ENCODE measurements around the gene VWDE.

Gene VWDE

DNA sequence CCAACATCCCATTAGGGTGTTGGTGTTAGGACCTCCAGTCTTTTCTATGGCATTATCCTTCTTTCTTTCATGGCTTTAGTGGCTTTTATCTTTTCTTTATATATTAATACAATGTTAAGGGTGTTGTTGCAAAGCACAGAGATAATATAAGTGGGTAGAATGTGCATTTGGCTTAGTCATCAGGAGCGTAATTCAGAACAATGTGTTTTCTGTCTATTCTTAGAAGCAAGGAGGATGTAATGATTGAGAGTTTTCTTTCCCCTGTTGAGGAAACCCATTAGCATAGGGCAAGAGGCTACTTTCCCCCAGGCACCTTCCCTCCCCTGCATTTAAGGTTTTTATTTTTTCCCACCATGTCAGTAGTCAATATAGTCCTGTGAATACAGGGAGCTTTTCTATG lies 112.9 kb downstream of the VWDE start:
- no peak for DNase-seq (ENCODE audit: low spot score)

DNA sequence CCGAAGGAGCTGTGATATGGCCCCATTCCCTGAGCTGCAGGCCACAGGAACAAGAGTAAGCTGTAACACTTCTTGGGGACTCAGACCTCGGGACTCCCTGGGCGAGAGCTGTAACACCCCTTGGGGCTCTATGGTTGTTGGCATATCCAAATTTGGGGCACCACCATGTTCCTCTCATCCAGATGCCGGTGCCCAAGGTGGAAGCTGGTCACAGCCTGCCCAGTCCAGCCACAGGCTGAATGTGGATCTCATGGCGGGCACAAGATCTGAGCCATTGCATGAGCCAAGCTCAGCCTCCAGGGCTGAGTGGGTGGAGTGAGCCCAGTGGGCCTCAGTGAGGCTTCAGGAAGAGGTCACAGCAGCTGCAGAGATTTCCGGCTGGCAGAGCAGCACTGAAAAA lies 113.7 kb downstream of the VWDE start:
- DNase-seq (ENCODE audit: low spot score): no peak

DNA sequence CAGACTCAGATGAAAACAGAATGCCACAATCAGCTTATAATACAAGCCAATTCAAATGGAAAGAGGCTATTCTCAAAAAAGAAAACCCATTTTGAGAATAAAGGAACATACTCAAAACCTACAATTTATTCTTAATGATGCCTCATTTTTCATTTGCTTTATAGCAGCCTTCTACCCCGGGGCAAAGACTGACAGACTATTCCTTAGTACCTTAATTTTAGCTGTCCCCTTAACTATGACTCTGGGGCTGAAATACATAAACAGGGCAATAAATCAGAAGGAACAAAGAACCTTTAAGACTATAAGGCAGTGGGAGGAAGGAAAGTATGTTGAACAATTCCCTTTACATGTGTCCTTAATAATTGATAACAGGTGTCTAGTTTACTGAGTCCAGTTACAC lies 115.8 kb downstream of the VWDE start:
- no peak for DNase-seq (ENCODE audit: low spot score)

DNA sequence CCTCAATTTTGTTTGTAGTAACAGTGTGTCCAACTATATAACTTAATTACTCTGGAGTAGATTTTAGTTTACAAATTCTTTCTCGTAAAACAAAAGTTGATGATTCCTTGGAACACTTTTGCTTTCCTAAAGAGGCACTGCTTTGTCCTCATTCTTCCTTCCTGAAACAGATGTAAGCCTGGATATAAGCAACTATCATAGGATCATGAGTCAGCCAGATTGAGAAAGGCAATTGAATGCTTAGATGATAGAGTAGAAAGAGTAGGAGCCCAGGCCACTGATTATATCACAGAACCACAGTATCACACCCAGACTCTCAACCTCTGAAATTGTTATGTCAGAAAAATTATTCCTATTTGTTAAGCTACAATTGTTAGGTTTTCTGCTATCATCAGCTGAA lies 122.6 kb downstream of the VWDE start:
- DNase-seq (ENCODE audit: low spot score): no peak
